ENCODE data around the gene UNC5A. TPM values are rescaled to one million over a fixed set of nuclear protein-coding genes. Genes with fewer than 3 reads are reported as not detected.
A peak's percentile ranks its signal among the peaks of the same experiment; 100 is the strongest.

UNC5A gene
- total RNA-seq, 1 experiment from 2014 or later = 20.2 TPM

DNA sequence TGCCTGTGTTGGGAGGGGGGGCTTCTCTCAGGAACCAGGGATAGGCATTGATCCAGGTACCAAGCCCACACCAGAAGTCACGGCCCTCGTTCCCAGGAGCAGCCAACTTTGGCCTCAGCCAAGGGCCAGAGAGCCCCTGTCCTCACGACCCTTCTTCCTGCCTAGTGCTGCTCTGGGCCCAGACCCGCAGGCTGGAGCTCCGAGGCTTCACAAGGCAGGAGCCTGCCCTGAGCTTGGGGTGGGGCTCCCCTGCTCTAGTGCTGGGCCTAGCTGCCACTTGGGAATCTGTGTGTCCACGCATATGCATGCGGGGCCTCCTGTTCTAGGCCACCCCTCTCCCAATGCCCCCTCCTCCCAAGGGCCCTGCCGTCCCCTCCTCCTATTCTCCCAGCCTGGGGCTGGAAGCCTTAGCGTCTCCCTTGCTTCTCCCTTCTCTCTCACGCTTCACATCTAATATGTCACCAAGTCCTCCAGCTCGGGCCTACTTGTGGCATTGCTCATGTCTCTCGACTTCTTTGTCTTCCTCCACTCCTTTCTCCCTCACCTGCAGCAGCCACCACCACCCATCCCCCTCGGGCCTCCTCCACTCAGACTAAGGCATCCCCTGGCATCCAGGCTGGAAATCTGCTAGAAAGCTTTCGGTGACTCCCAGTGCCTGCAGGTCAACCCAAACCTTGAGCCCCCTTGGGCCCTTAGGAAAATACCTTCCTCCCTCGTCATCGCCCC lies 3.4 kb downstream of the UNC5A start:
- CTCF ChIA-PET = interaction anchor here (1.5 to 3.2 kb wide), 2 partner anchors 9 to 153 kb away, joined by 8 to 18 read pairs; no protein-coding TSS in a partner anchor
- TF ChIP-seq, protein P1, sequence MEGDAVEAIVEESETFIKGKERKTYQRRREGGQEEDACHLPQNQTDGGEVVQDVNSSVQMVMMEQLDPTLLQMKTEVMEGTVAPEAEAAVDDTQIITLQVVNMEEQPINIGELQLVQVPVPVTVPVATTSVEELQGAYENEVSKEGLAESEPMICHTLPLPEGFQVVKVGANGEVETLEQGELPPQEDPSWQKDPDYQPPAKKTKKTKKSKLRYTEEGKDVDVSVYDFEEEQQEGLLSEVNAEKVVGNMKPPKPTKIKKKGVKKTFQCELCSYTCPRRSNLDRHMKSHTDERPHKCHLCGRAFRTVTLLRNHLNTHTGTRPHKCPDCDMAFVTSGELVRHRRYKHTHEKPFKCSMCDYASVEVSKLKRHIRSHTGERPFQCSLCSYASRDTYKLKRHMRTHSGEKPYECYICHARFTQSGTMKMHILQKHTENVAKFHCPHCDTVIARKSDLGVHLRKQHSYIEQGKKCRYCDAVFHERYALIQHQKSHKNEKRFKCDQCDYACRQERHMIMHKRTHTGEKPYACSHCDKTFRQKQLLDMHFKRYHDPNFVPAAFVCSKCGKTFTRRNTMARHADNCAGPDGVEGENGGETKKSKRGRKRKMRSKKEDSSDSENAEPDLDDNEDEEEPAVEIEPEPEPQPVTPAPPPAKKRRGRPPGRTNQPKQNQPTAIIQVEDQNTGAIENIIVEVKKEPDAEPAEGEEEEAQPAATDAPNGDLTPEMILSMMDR (IDR thresholded peaks at IDR 0.05; ENCODE audit: unreplicated experiment) = no peak

DNA sequence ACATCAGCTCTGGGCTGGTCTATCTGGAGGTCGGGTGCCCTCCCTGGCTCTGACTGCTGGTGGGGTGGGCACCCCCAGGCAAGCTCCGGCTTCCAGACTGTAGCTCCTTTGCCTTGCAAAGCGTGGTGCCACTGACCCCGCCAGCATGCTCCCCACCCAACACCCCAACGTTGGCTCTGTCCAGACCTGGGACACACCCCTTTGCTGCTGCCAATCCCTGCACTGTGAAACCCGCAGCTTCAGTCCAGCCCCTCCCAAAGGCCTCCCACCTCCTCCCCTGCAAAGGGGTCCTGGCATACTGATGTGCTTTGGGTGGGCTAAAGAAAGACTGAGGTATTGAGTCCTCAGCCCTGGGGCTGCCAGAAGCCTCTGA lies 3.9 kb downstream of the UNC5A start:
- Mint-ChIP-seq H3K4me3 (ENCODE audit: low read depth, unreplicated experiment) (no peak overlapping the region), H3K36me3 (ENCODE audit: insufficient read depth, unreplicated experiment) (peaks cover 64% of the 10 kb centered on the region), H3K9me3 (ENCODE audit: low read depth, unreplicated experiment) (no peaks in the 10 kb centered on the region), H3K27ac (ENCODE audit: unreplicated experiment) (no peak overlapping the region), H3K4me1 (ENCODE audit: low read depth, unreplicated experiment) (peaks cover 61% of the 10 kb centered on the region), H3K27me3 (ENCODE audit: unreplicated experiment) (no peaks in the 10 kb centered on the region)
- BruUV-seq (replicated peaks) = no TSS peak
- no peak for DNase-seq
- CTCF ChIA-PET = interaction anchor here (1.5 kb wide), 1 partner anchor 154 kb away, joined by 8 read pairs; no protein-coding TSS in a partner anchor
- TF ChIP-seq, protein P1 (IDR thresholded peaks at IDR 0.05; ENCODE audit: unreplicated experiment) = no peak
- intact Hi-C loops (cut with micrococcal nuclease; ENCODE audit: unreplicated experiment) = no loop called here

More for the DNA sequence above, 3.4 kb downstream of the UNC5A start:
- Mint-ChIP-seq H3K4me3 (ENCODE audit: low read depth, unreplicated experiment) (no peak overlapping the region), H3K27me3 (ENCODE audit: unreplicated experiment) (no peaks in the 10 kb centered on the region), H3K36me3 (ENCODE audit: insufficient read depth, unreplicated experiment) (peaks cover 61% of the 10 kb centered on the region), H3K4me1 (ENCODE audit: low read depth, unreplicated experiment) (peaks cover 56% of the 10 kb centered on the region), H3K27ac (ENCODE audit: unreplicated experiment) (no peak overlapping the region), H3K9me3 (ENCODE audit: low read depth, unreplicated experiment) (no peaks in the 10 kb centered on the region)
- no TSS peak for BruUV-seq (replicated peaks)
- intact Hi-C loops (cut with micrococcal nuclease; ENCODE audit: unreplicated experiment) = loop anchor here (2.0 kb wide), 2 partner anchors 145 to 155 kb away; no protein-coding TSS in a partner anchor
- DNase-seq = no peak

DNA sequence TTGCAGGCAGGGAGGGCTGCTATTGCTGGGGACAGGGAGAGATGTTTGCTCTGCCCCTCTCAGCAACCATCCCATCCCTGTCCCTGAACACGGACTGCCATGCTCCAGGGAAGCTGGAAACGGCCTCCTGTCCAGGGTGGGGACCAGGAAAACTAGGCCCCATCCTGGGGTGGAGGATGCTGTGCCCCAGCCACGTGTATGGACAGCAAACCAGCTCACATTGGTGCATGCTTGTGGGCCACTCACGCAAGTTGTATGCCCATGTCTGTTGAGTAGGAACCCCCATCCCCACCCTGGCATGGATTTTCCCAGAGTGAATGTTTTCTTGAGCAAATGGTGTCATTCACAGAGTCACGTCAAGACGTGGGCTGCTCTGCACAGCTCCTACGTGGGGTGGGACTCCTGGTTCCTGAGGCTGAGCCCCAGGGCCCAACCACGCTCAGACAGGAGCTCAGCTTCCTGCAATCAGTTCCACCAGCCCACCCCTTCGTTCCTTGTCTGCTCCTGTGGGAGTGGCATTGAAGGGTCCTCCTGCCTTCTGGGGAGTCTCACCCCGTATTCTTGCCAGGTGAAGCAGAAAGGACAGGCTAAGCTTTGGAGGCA lies 4.6 kb downstream of the UNC5A start:
- CTCF ChIA-PET = interaction anchor here (1.0 to 1.5 kb wide), 2 partner anchors 154 kb away, joined by 3 to 8 read pairs; no protein-coding TSS in a partner anchor
- no peak overlapping the region for H3K27ac Mint-ChIP-seq (ENCODE audit: unreplicated experiment)
- peaks cover 66% of the 10 kb centered on the region for H3K4me1 Mint-ChIP-seq (ENCODE audit: low read depth, unreplicated experiment)
- DNase-seq = no peak
- TF ChIP-seq, protein P1 (IDR thresholded peaks at IDR 0.05; ENCODE audit: unreplicated experiment) = no peak
- H3K9me3 Mint-ChIP-seq (ENCODE audit: low read depth, unreplicated experiment) = no peaks in the 10 kb centered on the region
- peaks cover 62% of the 10 kb centered on the region for H3K36me3 Mint-ChIP-seq (ENCODE audit: insufficient read depth, unreplicated experiment)
- no TSS peak for BruUV-seq (replicated peaks)
- intact Hi-C loops (cut with micrococcal nuclease; ENCODE audit: unreplicated experiment) = no loop called here
- H3K4me3 Mint-ChIP-seq (ENCODE audit: low read depth, unreplicated experiment) = no peak overlapping the region
- H3K27me3 Mint-ChIP-seq (ENCODE audit: unreplicated experiment) = no peaks in the 10 kb centered on the region

DNA sequence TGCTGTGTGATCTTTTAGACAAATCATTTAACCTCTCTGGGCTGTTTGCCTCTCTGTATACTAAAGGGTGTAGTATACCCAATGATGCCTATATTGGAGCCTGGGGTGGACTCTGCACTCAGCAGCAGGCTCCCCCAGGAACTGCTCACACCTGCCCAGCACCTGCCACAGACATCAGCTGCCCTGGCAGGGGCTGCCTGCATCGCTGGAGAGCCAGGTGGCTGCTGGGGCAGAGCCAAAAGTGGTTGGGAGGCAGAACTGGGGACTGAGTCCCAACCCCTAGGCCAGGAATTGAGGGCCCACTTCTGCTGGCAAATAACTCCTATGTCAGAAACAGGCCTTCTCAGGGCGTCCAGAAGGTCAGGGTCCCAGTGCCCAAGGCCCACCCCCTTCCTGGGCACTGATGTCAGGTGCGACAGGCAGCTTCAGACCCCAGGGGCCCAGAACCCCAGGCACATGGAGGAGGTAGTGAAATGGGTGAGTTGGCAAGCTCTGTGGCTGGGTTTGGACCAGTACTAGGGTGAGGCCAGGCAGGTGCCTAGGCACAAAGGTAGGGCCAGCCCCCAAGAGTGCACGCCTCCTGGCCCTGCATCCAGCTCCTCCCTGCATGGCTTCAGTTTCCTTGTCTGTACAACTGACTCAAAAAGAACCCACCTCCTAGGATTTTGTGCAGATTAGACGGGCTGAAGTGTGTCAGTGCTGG lies 5.8 kb downstream of the UNC5A start:
- no TSS peak for BruUV-seq (replicated peaks)
- CTCF ChIA-PET = interaction anchor here (0.6 to 1.1 kb wide), 3 partner anchors 20 to 255 kb away, joined by 3 read pairs; no protein-coding TSS in a partner anchor

More for the DNA sequence above, 5.8 kb downstream of the UNC5A start:
- Mint-ChIP-seq H3K4me1 (ENCODE audit: low read depth, unreplicated experiment) (peaks cover 73% of the 10 kb centered on the region), H3K4me3 (ENCODE audit: low read depth, unreplicated experiment) (peak overlapping the region; percentile 71), H3K27ac (ENCODE audit: unreplicated experiment) (peak overlapping the region; percentile 13), H3K36me3 (ENCODE audit: insufficient read depth, unreplicated experiment) (peaks cover 58% of the 10 kb centered on the region), H3K27me3 (ENCODE audit: unreplicated experiment) (no peaks in the 10 kb centered on the region), H3K9me3 (ENCODE audit: low read depth, unreplicated experiment) (no peaks in the 10 kb centered on the region)
- TF ChIP-seq, protein P1 (IDR thresholded peaks at IDR 0.05; ENCODE audit: unreplicated experiment) = no peak
- DNase-seq = no peak
- intact Hi-C loops (cut with micrococcal nuclease; ENCODE audit: unreplicated experiment) = no loop called here

All from Calu3 (cell line).